ENCODE measurements around the gene ACSF2.
"Not testable (repeated sequence)": the region's sequence is repeated elsewhere in the genome, so short reads cannot be mapped to it uniquely, and the experiment has no call there.

ACSF2 gene

GRCh38 chr17:50412188-50412732 is 13.8 kb upstream of the ACSF2 start:
- DNase-seq (ENCODE audit: low read depth in 2 of 2): no peak

- DNase-seq (ENCODE audit: low read depth in 2 of 2): no peak
These were observed 11.2 kb upstream of the ACSF2 start for GRCh38 chr17:50414808-50415207.

DNA sequence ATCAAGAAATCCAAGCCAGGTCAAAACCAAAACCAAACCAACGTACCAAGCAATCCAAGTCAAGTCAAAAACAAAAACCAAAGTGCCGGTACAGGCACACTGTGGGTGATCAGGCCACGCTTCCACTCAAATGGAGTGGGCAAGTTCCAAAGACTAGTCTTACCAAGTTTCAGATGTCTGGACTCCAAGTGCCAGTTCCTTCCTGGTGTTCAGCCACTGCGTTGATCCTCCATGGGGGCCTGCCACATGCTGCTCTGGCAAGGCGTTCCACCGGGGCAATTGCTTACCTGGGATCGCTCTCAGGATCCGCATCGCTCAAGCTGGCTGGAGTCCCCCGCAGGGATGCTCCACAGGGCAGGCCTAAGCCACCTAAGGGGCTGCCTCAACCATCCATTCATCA is 6.4 kb upstream of the ACSF2 start:
- DNase-seq (ENCODE audit: low read depth in 2 of 2): not testable (repeated sequence)

- no peak for DNase-seq (ENCODE audit: low read depth in 2 of 2)
These were observed 5.5 kb upstream of the ACSF2 start for GRCh38 chr17:50420419-50421112.

DNA sequence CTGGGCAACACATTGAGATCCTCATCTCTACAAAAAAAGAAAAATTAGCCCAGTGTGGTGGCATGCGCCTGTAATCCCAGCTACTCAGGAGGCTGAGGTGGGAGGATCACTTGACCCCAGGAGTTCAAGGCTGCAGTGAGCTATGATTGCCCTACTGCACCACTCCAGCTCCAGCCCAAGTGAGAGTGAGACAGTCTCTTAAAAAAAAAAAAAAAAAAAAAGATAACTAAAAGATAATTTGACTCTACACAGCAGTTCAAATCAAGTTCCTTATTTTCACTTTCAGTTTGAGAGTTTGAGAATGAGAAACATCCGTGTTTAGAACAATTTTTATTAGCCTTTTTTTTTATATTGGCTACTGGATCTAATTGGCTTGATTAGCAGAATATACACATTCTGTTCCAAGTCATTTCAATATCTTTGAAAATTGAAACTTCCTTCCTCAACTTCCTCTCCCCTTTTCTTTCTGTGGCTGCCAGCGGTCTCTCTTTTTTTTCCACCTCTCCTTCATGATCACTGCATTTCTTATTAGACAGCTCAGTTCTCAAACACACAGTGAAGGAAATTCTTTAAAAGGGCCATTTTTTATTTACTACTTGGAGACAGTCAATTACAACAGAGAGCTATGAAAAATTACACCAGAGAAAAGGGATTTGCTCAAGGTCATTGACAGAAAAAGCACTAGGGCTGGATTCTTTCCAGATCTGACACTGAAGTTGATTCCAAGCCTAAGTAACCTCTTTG is 4.5 kb upstream of the ACSF2 start:
- no peak for DNase-seq (ENCODE audit: low read depth in 2 of 2)

- no peak for DNase-seq (ENCODE audit: low read depth in 2 of 2)
These were observed 3.3 kb upstream of the ACSF2 start for GRCh38 chr17:50422738-50423137.

GRCh38 chr17:50423553-50424159 is 2.4 kb upstream of the ACSF2 start:
- DNase-seq (ENCODE audit: low read depth in 2 of 2): no peak

- no peak for DNase-seq (ENCODE audit: low read depth in 2 of 2)
These were observed 1.6 kb upstream of the ACSF2 start for GRCh38 chr17:50424246-50424995.

DNA sequence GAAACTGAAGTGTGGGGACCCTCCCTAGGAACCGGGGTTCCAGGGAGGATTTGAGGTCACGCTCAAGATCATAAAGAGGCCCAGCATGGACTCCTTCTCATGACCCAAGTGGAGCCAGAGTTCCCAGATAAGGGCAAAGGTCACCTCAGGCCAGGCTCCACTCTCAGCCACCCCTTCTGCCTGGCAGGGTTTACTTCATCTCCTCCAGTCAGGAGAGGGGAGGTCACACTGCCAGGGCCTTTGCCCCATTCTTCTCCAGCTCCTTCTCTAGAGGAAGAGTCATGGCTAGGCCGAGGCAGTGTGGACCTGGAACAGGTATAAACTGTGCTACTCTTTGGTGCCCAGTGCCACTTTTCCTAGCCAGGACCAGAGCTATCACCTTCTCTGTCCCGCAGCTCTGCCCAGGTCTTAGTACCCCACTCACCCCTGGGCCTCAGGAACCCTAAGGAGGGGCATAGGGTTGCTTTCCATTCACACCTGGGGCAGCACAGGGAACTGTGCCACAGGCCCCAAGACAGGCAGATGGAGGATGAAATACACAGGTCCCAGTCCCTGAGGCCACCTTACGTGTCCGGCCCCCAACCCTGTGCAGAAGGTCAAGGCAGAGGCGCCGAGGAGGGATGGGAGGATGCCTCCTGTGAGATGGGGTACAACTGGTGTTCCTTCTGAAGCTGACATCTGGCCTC is 879 bp upstream of the ACSF2 start:
- no peak for DNase-seq (ENCODE audit: low read depth in 2 of 2)

- DNase-seq (ENCODE audit: low read depth in 2 of 2): no peak
These were observed 409 bp downstream of the ACSF2 start for GRCh38 chr17:50426472-50426782.

DNA sequence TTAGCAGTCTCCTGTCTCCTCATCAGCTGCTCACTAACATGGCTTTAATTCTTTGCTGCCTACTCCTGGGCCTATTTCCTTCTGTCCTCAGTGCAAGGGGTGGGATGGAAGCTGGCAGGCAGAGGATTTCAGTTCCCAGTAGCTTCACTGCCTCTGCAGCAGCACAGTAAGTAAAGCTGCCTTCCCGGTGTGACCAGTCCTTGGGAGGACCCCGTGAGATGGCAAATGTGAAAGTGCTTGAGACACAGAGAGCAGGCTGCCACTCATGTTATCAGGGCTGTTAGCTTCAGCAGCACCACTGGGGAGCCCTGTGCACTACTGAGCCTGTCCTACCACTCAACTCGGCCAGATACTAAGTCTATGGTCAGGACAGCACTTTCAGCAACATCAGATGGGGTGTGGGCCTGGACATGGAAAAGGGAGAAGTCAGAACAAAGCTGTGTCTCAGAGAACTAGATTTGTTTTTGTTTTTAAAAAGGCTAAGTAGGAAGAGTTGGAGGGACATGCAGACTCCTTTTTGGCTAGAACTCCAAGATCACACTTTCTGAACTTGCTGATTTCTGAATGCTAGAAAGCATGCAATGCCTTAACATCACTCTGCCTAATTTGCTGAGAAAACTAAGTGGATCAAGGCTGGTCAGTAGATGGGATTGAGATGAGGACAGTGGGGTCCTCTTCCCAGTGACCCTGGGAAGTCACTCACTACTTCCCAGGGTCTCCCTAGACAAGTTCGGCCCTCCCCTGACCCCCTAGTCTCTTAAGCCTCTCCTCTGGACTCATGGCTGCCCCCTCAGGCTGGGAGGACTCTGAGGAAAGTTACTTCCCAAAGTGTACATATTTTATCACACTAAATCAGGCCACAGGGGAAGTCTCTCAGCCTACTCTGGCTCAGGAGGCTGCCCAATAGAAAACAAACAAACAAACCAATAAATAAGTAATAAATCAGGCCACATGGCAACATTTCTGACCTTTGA is 1.1 kb downstream of the ACSF2 start:
- DNase-seq (ENCODE audit: low read depth in 2 of 2): no peak

- DNase-seq (ENCODE audit: low read depth in 2 of 2): not testable (repeated sequence)
These were observed 2.1 kb downstream of the ACSF2 start for GRCh38 chr17:50428126-50428525.

DNA sequence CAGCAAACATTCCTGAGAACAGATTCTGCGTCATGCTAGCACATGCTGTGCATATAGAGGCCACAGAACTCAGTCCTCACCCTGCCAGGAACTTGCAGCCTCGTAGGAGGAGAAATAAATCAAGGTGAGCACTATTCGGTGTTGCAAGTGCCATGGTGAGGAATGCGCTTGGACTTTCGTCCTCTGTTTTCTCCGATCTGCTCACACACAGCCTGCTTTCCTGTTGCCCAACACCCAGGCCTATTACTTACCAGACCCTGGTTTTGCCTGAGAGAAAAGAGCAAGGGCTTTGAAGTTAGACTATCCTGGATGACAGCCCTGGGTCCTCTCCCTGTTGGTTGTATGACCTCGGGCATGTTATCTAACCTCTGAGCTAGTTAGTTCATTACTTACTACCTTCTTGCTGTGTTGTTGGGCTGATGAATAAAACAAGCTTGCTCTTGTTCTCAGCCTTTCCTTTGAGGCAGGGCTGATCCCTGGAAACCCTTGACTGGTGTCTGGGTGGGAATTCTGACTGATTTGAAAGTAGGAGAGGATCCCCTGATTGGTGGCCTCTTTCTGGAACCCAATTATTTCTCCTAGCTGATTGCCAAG is 2.9 kb downstream of the ACSF2 start:
- DNase-seq (ENCODE audit: low read depth in 2 of 2): no peak

DNA sequence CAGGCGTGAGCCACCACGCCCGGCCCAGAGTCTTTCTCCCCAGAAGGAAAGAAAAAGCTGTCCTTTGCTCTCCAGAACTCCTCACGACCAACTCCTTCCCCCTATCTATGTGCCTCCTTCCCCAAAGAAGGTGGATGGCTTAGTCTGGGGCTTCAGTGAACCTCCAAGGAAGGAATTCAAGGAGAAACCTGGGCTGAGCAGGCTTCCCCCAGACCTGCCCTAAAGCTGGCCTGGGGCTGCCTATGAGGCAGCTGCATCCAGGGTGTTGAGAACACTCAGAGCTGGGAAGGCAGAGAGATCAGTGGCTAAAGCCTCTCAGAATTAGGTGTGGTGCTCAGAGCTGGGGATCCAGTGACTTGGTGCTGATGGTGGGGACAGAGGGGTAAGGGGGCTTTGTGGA is 3.8 kb downstream of the ACSF2 start:
- no peak for DNase-seq (ENCODE audit: low read depth in 2 of 2)

GRCh38 chr17:50430821-50431618 is 5.0 kb downstream of the ACSF2 start:
- DNase-seq (ENCODE audit: low read depth in 2 of 2): no peak

DNA sequence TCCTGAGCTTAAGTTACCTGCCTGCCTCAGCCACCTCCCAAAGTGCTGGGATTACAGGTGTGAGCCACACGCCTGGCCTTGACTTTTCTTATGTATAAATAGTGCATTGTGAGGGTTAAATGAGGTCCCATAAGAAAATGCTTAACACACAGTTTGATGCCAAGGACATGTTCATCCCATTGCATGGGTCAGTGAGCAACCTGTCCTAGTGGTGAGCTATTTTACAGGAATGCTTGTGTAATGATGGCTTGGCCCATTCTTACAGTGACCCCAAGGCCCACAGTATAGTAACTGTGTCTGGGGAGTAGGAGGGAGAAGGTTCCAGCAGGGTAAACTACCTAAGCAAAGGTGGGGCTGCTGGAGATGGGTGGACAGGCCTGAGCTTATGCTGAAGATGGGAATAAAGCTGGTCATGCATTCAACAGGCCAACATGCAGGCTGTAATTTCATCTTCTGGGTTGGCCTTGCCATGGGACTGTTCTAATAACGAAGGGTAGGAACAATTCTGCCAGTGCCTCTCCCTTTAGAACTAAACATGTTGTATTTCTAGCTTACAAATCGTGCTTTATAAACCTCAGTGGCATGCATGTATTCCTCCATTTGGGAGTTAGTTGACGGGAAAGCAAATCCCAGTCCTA is 6.2 kb downstream of the ACSF2 start:
- DNase-seq (ENCODE audit: low read depth in 2 of 2): no peak

DNA sequence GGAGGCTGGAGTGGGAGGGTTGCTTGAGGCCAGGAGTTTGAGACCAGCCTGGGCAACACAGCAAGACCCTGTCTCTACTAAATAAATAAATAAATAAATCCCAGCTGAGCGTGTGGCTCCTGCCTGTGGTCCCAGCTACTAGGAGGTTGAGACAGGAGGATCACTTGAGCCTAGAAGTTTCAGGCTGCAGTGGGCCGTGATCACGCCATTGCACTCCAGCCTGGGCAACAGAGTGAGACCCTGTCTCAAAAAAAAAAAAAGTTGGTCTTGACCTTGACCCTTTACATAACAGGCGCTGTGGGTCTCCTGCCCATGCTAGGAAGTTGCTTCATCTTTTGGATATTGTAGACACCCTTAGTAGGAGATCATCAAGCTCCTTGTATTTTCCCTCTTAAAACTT is 11.4 kb downstream of the ACSF2 start:
- DNase-seq (ENCODE audit: low read depth in 2 of 2): no peak

DNA sequence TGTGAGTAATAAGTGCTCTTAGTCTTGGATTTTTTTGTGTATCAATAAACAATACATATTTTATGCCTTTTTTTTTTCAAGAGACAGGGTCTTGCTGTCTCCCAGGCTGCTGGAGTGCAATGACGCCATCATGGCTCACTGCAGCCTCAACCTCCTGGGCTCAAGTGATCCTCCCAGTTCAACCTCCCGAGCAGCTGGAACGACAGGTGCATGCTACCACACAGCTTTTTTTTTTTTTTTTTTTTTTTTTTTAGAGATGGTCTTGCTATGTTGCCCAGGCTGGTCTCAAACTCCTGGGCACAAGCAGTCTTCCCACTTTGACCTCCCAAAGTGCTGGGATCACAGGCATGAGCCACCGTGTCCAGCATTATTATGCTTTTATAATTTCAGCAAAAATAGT is 13.0 kb downstream of the ACSF2 start:
- DNase-seq (ENCODE audit: low read depth in 2 of 2): no peak
